Activated CD8-positive, alpha-beta memory T cell treated with anti-CD3 and anti-CD28 coated beads for 36 hours (primary cell): ENCODE data around the gene MUC2. TPM values are rescaled to one million over a fixed set of nuclear protein-coding genes. Genes with fewer than 3 reads are reported as not detected.

ENCODE experiments used
- CTCF ChIA-PET: fragments of 350-600 bp; sonication (Branson Sonifier 250); formaldehyde crosslinking; loops from one replicate; lab custom pipeline; 2021; ENCODE audit warnings: antibody characterized with exemption; lab: Charles Lee
- POLR2A ChIA-PET: fragments of 350-600 bp; sonication (Branson Sonifier 250); formaldehyde crosslinking; loops from one replicate; lab custom pipeline; 2021; ENCODE audit warnings: antibody characterized with exemption; lab: Charles Lee
- total RNA-seq, 2 experiments: library from RNA; stranded (reverse); gene quantifications; one replicate each; pipeline ENCODE4 v1.2.3, GENCODE V29; 2021

MUC2 gene
- not detected for total RNA-seq

DNA sequence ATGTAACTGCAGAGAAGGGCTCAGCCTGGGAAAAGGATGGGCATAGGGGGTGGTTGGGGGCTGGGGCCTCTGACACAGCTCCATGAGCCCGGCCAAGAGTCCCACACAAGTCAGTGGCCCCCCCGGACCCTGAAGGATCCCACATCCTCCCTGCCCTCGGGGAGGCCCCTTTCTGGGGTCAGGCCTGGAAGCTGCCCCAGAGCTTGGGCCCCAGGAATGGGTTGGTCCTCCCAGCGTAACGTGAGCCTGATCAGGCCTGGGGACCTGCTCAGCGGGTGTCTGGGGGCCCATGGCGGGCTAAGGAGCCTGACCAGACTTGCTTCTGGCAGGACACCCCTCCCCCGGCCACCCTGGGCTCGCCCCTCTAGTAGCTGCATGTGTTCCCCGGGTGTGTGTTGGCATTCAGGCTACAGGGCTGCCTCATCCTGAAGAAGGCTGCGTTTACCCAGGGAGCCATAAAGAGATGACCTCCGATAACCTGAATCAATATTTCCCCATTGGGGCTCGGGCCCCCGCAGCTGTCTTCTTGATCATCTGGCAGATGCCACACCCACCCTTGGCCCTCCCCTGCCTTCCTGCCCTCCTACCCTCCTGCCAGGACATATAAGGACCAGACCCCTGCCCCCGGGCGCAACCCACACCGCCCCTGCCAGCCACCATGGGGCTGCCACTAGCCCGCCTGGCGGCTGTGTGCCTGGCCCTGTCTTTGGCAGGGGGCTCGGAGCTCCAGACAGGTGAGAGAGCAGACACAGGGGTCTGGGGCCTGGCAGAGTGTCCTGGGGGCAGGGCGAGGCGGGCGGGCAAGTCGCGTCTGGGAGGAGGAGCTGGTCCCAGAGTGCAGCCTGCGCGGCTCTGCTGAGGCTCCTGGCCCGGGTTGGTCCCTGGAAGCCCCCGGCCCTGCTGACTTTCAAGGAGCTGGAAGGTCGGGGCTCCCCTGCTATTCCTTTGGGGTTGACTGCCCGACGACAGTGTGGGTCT, at the start of gene MUC2:
MUC2 (plus strand) TSS at position 631 of the 978 bp plus-strand sequence.
- POLR2A ChIA-PET, result no interaction called here

DNA sequence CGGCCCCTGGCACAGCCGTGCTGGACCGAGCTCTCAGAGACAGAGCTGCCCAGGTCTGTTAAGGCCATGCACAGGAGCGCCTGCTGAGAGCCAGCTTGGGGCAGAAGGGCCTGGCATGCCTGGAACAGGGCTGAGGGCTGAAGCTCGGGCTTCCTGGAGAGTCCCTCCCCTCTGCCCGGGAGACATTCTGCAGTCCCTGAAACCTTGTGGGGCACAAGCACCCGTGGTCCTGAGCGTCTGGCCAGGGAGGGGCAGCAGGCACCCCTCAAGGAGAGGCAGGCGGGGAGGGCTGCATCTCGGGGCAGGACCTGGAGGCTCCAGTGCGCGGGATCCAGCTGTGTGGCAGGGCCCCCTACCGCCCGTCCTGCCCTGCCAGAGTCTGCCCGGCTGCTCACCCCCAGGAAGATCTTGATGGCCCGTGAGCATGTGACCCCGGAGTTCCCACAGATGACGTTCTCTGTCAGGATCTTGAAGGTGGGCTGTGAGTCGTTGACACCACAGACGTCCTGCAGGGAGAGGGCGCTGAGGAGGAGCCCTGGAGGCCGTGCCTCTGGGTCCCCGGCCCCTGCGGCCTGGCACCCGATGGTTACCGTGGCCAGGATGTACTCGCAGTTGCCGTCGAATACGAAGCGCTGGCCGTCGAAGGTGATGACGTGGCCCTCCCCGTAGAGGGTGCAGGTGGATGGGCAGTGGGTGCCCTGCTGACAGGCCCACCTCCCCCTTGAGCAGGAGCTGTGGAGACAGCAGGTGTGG, 49.1 kb upstream of the MUC2 start:
- ChIA-PET POLR2A (no interaction called here), CTCF (no interaction called here)

More for the DNA sequence above, at the start of gene MUC2:
- CTCF ChIA-PET, result interaction anchor here (1.0 to 1.4 kb wide), 2 partner anchors 23 to 218 kb away, joined by 3 read pairs; no protein-coding TSS in a partner anchor

DNA sequence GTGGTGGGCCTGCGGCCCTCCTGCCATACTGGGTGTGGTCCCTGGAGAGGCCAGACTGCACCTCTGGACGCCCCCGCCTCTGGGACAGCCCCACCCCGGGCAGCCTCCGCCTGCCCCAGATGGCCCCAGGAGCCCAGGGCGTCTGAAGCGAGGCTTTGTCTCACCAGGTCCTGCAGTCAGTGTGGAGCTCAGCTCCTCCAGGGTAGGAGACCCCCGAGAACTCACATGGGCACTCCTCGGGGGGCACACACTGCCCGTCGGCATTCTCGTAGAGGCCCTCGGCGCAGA, 48.6 kb upstream of the MUC2 start:
- POLR2A ChIA-PET, result no interaction called here

DNA sequence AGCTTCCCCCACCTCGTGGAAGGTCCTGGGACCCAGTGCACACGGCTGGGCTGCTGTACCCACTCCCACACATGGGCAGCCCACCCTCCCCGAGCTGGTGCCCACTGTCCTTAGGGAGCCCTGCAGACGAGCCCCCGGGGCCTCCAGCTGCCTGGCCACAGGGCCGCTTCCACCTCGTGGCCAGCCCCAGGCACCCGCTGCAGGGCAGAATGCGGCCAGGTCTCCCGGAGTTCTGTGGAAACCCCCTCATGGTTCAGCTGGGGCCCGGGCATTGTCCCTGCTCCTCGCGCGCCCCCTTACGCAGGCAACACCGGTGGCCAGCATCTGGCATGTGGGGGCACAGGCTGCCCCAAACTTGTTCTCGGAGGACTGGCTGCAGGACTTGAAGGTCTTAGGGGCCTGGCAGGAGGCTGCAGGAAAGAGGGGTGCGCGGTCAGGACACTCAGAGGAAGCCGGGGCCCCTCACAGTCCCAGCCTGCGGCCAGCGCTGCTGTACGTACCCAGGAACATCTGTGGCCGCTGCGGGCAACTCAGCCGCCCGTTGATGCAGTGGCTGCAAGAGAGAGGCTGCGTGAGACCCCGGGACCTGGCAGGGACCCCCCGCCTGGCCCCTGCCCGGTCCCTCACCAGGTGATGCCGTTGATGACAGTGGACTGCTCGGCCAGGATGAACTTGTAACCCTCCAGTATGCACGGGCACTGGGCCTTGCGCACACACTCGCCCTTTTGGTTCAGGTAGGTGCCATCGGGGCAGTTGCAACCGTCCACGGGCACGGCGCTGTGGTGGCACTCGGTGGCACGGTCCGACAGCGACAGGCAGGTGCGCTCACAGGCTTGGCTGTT, 47.8 kb upstream of the MUC2 start:
- ChIA-PET POLR2A (no interaction called here), CTCF (no interaction called here)

More for the DNA sequence above, 48.6 kb upstream of the MUC2 start:
- CTCF ChIA-PET, result no interaction called here

DNA sequence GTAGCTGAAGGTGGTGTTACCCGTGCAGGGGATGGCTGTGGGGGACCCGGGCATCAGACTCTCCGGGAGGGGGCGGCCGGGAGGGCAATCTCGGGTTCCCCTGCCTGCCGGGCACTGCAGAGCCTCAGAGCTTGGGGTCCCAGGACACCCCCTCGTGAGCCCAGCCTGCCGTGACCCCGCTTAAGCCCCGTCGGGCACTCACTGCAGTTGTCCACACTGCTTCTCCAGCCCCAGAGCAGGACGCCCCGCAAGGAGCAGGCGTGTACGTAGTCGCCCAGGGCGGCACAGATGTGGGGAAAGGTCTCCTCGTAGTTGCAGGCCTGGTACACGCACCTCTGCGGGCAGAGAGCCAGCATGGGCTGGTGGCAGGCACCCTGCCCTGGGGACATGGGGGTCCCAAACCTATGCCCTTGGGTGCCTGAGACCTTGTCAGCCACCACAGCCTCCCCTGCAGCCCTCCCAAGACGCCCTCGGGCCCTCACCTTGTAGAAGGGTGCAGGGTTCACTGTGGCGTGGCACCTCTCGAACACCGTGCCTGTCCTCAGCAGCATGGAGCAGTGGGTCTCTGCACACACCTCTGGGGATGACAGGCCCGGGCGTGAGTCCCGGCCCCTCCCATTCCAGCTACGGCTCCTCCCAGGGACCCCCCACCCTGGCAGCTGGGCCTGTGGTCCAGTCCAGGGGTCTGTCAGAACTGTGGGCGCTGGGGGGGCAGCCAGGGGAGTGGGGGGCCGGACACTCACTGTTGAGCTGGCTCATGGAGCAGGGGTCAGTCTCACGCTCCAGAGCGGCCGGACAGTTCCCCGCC, 47.0 kb upstream of the MUC2 start:
- ChIA-PET CTCF (no interaction called here), POLR2A (no interaction called here)

DNA sequence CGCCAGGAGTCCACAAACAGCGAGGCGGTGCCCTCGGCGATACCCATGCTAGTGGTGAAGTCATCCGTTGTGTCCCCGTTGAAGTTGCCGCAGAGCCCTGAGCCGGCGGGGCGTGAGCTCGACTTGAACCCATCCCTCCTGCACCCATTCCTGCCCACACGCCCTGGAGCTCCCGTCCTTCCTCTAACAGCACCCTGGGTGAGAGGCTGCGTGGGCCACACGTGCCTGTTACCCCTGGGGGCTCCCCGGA, 46.5 kb upstream of the MUC2 start:
- CTCF ChIA-PET, result no interaction called here
- POLR2A ChIA-PET, result no interaction called here

DNA sequence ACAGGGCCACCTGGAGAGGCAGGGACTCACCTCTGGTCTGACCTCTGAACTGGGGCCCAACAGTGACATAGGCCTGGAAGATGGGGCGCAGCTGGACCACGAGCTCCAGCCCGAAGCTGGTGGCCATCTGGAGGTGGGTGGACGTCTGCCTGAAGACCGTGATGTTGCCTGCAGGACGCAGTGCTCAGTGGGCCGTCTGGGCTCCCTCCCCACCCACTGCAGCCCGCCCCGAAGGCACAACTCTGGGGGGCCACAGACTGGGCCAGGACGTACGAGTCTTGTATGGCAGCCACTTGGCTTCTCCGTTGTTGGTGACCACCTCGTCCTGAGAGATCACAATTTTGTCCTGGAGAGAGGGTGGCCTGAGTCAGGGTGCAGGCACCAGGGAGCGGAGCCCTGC, 46.1 kb upstream of the MUC2 start:
- POLR2A ChIA-PET, result no interaction called here
- CTCF ChIA-PET, result no interaction called here

DNA sequence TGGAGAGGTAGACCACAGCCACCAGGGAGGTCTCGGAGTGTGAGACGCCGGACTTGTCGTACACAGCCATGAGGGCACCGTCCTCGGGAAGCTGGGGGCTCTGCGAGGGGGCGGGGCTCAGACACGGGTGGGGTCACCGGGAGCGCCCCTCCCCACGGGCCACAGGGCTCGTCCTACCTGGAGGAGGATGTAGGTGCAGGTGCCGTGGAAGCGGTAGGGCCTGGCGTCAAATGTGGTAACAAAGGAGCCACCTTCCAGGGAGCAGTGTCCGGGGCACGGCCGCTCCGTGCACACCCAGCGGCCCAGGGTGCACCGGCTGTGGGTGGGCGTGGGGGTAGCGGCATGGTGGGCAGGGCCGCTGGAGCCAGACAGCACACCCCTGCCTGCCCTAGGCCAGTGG, 45.6 kb upstream of the MUC2 start:
- POLR2A ChIA-PET, result no interaction called here
- CTCF ChIA-PET, result no interaction called here

DNA sequence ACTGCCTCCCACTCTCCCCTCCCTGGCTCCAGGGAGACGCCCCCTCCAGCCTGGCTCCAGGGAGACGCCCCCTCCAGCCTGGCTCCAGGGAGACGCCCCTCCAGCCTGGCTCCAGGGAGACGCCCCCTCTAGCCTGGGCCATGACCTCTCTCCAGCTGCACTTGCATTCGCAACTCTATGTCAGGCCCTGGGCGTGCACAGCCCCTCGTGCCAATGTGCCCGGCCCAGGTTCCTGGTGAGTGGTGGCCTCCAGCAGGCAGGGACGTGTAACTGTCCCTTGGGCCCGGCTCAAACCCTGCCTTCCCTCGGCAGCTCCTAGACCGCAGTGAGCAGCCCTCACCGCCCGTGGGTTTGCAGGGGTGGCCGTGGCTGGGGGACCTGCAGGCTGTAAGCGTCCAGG, 45.0 kb upstream of the MUC2 start:
- POLR2A ChIA-PET, result interaction anchor here (0.6 kb wide), 1 partner anchor 90 kb away, joined by 4 read pairs; no protein-coding TSS in a partner anchor
- CTCF ChIA-PET, result no interaction called here

DNA sequence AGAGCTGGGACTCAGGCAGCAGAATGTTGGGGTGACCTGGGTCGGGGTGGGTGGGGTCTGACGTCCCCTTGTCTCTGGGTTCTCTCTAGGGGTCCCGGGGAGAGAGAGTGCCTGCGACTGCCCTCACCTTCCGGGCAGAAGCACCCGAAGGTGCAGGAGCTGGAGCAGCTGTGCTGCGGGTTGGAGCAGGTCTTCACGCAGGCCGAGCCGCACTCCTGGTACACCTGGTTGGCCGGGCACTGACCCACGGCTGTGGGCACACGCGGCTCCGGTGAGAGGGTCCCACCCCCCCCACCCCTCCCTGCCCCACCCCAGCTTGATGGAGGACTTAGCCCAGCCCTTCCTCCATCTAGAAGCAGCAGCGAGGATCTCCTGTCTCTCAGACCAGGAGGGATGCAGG, 44.6 kb upstream of the MUC2 start:
- POLR2A ChIA-PET, result interaction anchor here (0.6 kb wide), 1 partner anchor 91 kb away, joined by 4 read pairs; no protein-coding TSS in a partner anchor

DNA sequence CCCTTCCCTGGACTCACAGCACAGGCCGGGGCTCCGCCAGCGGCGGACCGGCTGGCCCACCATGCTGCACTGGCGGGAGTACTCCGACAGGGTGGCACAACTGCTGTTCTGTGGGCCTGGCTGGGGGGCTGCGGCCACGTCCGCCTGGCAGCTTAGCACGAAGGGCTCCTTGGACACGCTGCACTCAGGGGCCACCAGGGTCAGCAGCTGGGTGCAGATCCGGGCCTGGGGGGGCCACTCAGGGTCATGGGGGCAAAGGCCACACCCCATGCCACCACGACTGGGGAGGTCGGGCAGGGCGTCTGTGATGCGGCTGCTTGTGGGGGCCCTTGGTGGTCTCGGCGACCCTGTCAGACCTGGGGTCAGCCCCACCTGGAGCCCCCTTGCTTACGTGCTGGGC, 44.1 kb upstream of the MUC2 start:
- ChIA-PET POLR2A (no interaction called here), CTCF (no interaction called here)

More for the DNA sequence above, 44.6 kb upstream of the MUC2 start:
- CTCF ChIA-PET, result no interaction called here

DNA sequence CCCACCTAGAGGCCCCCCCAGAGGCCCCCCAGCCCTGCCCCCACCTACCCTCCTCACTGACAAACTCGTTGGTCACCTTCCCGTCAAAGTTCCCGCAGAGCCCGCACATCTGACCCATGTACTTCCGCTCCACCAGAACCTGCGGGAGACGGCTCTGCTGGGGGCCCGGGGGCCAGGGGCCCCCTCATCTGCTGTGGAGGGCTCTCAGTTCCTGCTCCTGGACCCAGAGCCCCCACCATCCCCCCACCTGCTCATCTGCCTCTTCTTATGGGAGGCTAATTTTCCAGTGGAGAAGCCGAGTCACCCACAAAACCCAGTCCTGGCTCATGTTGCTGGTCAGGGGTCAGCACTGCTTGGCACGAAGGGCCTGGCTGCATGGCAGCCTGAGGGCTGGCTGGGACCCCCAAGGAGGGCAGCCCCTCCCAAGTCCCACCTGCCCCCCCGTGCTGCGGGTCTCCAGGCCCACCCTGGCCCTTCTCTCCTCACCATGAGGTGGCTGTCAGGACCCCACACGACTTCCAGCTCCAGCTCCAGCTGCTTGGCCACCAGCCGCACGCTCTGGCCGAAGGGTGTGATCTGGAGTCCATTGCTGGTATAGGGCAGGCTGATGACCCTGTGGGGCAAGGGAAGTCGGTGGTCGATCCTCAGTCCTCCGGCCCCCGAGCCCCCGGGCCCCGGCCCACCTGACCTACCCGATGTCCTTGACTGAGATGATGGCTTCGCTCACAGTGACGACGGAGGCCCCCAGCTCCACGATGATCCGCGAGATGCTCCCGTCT, 43.4 kb upstream of the MUC2 start:
- ChIA-PET POLR2A (no interaction called here), CTCF (no interaction called here)

DNA sequence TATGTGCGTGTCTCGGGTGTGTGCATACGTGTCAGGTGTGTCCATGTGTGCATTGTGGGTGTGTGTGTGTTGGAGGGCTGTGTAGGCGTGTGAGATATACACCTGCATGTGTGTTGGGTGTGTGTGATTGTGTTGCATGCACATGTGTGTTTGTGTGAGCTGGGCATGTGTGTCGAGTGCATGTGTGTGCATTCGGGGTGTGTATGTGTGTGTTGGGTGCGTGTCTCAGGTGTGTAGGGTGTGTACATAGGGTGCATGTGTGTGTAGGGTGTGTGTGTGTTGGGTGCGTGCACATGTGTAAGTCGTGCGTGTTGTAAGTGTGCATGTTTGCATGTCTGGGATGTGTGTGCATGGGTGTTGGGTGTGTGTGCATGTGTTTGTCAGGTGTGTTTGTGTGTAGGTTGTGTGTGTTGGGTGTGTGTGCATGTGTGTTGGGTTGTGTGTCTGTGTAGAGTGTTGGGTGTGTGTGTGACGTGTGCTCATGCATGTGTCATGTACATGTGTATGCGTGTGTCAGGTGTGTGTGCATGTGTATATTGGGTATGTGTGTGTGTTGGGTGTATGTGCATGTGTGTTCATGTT, 42.3 kb upstream of the MUC2 start:
- POLR2A ChIA-PET, result no interaction called here
- CTCF ChIA-PET, result no interaction called here

DNA sequence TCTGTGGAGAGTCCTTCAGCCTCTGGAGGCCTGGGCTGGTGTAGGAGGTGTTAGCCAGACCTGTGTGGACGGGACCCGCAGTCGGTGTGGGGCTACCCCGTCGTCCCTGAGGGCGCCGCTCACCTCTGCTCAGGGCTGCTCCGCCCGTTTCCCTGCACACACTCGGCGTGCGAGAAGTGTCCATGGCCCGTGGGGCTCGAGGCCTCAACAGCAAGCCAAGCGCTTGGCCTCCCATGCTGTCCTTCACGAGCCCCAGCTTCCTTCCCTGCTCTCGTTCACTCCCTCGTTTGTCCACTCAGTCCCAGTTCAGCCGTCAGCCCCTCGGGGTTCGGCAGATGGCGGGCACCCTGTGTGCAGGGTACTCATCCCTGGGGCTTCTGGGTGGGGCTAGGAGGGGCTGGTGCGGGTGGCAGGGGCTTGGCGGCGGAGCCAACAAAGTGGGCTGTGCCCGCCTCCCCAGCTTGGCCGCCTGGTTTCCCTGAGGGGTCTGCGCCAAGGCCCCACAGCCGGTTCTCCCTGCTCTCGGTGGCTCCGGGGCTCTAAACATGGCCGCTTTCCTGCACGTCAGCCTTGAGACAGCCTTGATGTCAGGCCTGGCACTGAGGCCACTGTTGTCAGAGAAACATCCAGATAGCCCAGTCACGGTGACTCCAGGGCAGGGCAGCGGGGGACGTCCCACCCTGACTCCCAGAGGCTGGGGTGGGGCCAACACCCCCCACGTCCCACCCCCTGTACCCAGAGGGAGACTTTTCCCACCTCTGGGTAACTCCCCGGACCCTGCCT, 41.5 kb upstream of the MUC2 start:
- CTCF ChIA-PET, result no interaction called here
- POLR2A ChIA-PET, result no interaction called here

DNA sequence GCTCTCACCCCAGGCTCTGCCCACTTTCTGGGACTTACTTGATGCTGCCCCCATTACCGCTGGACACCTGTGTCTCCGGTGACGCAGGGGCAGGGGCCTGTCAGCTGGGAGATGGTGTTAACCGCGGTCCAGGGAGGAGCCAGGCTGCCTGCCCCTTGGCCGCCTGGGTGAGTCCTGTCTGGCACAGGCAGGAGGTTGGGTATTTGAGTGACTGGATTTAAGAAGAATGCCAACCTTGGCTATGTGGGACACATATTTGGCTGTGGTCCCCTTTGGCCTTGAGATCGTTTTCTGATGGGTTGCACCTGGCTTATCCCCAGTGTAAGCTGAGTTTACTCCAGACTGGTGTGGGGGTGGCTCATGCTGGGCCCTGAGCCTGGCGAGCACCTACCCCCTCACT, 40.7 kb upstream of the MUC2 start:
- ChIA-PET CTCF (no interaction called here), POLR2A (no interaction called here)

DNA sequence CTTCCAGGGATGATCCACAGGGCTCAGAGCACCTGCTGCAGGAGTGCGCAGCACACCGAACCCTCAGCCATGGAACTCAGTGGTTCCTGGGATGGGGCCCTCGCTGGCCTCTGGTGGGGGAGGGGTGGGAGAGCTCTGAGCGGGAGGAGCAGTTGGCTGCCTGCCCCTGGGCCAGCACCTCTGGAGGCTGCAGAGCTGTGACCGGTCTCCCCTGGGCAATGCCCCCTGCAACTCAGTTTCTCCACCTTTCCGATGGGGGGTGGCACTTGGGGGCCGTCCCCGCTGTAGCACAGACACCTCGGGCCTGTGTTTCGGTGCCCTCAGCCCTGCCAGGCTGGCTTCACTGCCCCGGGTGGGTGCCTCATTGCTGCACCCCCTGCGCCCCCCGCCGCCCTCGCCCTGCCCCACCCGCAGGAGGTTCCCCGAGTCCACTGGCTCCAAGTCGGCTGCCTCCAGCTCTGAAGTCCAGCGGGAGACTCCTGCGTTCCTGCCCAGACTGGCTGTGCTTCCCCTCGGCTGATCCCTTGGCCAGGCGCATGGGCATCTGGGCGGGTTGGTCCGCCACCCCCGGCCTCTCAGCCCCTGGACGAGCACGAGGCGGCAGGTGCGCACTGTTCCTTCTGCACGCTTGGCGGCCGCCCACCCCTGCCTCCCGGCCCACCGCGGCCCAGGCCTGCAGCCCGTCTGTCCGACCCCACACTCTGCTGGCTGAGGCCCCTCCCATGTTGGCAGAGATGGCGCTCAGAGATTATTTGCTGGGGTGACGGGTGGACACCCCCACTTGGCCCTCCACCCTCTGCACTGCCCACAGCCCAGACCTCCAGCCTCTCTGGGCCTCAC, 40.0 kb upstream of the MUC2 start:
- ChIA-PET CTCF (no interaction called here), POLR2A (no interaction called here)
